Esophagus muscularis mucosa (tissue), 4 donors: Measurements from ENCODE around the gene PIBF1. TPM values are rescaled to one million over a fixed set of nuclear protein-coding genes. Genes with fewer than 3 reads are reported as not detected.

Experiments used
- DNase-seq: peaks from one replicate; pipeline ENCODE4 v3.0.0-alpha.2; 2017; ENCODE audit errors: extremely low spot score
- H3K27ac ChIP-seq, 4 donors: fragments of 200-600 bp; sonication (generic); replicated peaks in 1 of 4; 1 replicate in 3 of 4; 2 replicates in 1 of 4; pipeline ENCODE4 v1.5.1; 2016 to 2019; ENCODE audit warnings: mild to moderate bottlenecking in 1 of 4
- H3K27me3 ChIP-seq, 4 donors: fragments of 200-600 bp; sonication (generic); one replicate each; pipeline versions ENCODE4 v1.5.1 to v1.6.0; 2016 to 2019
- H3K36me3 ChIP-seq, 4 donors: fragments of 200-600 bp; sonication (generic); one replicate each; pipeline ENCODE4 v1.5.1; 2016 to 2019
- H3K4me1 ChIP-seq, 4 donors: fragments of 200-600 bp; sonication (generic); one replicate each; pipeline ENCODE4 v1.5.1; 2016 to 2019
- H3K4me3 ChIP-seq, 4 donors: fragments of 200-600 bp; sonication (generic); 1 replicate in 2 of 4; 2 replicates in 2 of 4; pipeline ENCODE4 v1.5.1; 2016 to 2019; ENCODE audit warnings: mild to moderate bottlenecking in 4 of 4, moderate library complexity in 1 of 4
- H3K9me3 ChIP-seq, 4 donors: fragments of 200-600 bp; sonication (generic); 1 replicate in 3 of 4; 2 replicates in 1 of 4; pipeline ENCODE4 v1.5.1; 2016 to 2019
- EP300 ChIP-seq: sonication (generic); formaldehyde crosslinking; IDR thresholded peaks from one replicate; pipeline ENCODE4 v1.6.1; 2017; ENCODE audit warnings: antibody characterized with exemption
- POLR2A ChIP-seq: fragments of 450-650 bp; IDR thresholded peaks from one replicate; pipeline ENCODE4 v1.6.1; 2017; ENCODE audit warnings: antibody characterized with exemption, moderate library complexity, mild to moderate bottlenecking, low read depth
- POLR2AphosphoS5 ChIP-seq, 2 donors: sonication (generic); formaldehyde crosslinking; IDR thresholded peaks; one replicate each; pipeline ENCODE4 v1.6.1; 2017; ENCODE audit warnings: antibody characterized with exemption in 2 of 2
- WGBS: methylation state at CpG from one replicate; pipeline ENCODE4 v1.1.5; 2018; 5-methylcytosine and 5-hydroxymethylcytosine counted together
- intact Hi-C: fragments of 100-400 bp; cut with DNase I; formaldehyde crosslinking; loops from one replicate; pipeline ENCODE4 v1.15.1; 2023
- total RNA-seq, 4 donors: library from RNA; depleted of rRNA; stranded (reverse); fragments of >200 nt; gene quantifications; one replicate each; pipeline versions ENCODE4 v1.1.0 to v1.2.1, GENCODE V29; 2016
- TF ChIP-seq, protein P1 (sequence below), 3 experiments: fragments of 200-600 bp in 2 of 3; fragments of 450-650 bp in 1 of 3; sonication (generic) in 2 of 3; IDR thresholded peaks; one replicate each; pipeline ENCODE4 v1.5.1; 2017 to 2019; ENCODE audit warnings: antibody characterized with exemption in 3 of 3, mild to moderate bottlenecking in 2 of 3, moderate library complexity in 1 of 3

PIBF1 gene
- total RNA-seq, 4 donors from 2014 or later, result 9.9 to 18.9 (median 13.3) TPM

DNA sequence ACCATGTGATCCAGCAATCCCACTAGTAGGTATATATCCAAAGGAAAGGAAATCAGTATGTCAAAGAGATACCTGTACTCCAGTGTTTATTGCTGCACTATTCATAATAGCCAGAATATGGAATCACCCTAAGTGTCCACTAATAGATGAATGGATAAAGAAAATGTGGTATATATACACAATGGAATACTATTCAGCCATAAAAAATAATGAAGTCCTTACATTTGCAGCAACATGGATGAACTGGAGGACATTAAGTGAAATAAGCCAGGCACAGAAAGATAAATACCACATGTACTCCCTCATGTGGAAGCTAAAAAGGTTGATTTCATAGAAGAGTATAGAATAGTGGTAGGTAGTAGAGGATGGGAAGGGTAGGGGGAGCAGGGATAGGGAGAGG lies 30.7 kb upstream of the PIBF1 start:
- Histone ChIP-seq H3K9me3 (no peaks in the 10 kb centered on the region), H3K36me3 (peaks cover 27 to 74% (median 53%) of the 10 kb centered on the region in 4 donors), H3K27ac (no peak overlapping the region), H3K27me3 (no peaks in the 10 kb centered on the region), H3K4me3 (no peak overlapping the region), H3K4me1 (no peaks in the 10 kb centered on the region)
- TF ChIP-seq POLR2AphosphoS5 (IDR thresholded peaks at IDR 0.05), result no peak
- no peak for TF ChIP-seq POLR2A
- TF ChIP-seq, protein P1, sequence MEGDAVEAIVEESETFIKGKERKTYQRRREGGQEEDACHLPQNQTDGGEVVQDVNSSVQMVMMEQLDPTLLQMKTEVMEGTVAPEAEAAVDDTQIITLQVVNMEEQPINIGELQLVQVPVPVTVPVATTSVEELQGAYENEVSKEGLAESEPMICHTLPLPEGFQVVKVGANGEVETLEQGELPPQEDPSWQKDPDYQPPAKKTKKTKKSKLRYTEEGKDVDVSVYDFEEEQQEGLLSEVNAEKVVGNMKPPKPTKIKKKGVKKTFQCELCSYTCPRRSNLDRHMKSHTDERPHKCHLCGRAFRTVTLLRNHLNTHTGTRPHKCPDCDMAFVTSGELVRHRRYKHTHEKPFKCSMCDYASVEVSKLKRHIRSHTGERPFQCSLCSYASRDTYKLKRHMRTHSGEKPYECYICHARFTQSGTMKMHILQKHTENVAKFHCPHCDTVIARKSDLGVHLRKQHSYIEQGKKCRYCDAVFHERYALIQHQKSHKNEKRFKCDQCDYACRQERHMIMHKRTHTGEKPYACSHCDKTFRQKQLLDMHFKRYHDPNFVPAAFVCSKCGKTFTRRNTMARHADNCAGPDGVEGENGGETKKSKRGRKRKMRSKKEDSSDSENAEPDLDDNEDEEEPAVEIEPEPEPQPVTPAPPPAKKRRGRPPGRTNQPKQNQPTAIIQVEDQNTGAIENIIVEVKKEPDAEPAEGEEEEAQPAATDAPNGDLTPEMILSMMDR (IDR thresholded peaks at IDR 0.05), result no peak
- TF ChIP-seq EP300, result no peak
- intact Hi-C loops, result no loop called here
- no peak for DNase-seq

DNA sequence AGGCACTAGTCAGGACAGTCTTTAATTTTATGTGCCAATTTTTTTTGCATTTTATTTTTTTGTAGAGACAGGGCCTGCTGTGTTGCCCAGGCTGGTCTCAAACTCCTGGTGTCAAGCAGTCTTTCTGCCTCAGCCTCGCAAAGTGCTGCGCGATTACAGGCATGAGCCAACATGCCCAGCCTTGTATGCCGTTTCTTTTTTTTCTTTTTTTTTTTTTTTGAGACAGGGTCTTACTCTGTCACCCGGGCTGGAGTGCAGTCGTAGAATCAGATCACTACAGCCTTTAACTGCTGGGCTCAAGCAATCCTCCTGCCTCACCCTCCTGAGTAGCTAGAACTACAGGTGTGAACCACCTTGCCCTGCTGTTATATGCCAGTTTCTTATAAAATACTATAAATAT lies 27.8 kb upstream of the PIBF1 start:
- no peak overlapping the region for H3K4me3 ChIP-seq
- intact Hi-C loops, result no loop called here
- WGBS, result 89% methylated on average over 6 of the region's 6 CpGs
- no peaks in the 10 kb centered on the region for H3K4me1 ChIP-seq
- no peaks in the 10 kb centered on the region for H3K27me3 ChIP-seq
- no peak for TF ChIP-seq POLR2AphosphoS5 (IDR thresholded peaks at IDR 0.05)
- TF ChIP-seq, protein P1 (IDR thresholded peaks at IDR 0.05), result no peak
- TF ChIP-seq EP300, result no peak
- TF ChIP-seq POLR2A, result no peak
- no peaks in the 10 kb centered on the region for H3K9me3 ChIP-seq
- no peak for DNase-seq
- H3K27ac ChIP-seq, result no peak overlapping the region
- H3K36me3 ChIP-seq, result peaks cover 43 to 84% (median 66%) of the 10 kb centered on the region in 4 donors

DNA sequence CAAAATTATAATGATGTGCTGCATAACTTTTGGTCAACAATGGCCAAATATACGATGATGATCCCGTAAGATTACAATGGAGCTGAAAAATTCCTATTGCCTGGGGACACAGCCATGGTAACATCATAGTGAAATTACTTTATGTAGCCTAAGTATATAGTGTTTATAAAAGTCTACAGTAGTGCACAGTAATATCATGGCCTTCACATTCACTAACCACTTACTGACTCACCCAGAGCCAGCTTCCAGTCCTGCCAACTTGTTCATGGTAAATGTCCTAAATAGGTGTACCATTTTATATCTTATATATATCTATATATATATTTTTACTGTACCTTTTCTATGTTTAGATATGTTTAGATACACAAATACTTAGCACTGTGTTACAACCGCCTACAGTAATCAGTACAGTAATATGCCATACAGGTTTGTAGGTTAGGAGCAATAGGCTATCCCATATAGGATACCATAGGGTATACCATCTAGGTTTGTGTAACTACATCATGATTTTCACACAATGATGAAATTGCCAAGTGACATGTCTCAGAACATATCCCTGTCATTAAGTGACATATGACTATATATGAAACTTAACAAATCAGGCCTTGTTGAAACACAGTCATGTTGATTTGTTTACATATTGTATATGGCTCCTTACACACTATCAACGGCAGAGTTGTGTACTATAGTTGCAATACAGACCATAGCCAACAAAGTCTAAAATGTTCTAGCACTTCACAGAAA lies 24.0 kb upstream of the PIBF1 start:
- intact Hi-C loops, result no loop called here
- H3K36me3 ChIP-seq, result peaks cover 74 to 100% (median 85%) of the 10 kb centered on the region in 4 donors

DNA sequence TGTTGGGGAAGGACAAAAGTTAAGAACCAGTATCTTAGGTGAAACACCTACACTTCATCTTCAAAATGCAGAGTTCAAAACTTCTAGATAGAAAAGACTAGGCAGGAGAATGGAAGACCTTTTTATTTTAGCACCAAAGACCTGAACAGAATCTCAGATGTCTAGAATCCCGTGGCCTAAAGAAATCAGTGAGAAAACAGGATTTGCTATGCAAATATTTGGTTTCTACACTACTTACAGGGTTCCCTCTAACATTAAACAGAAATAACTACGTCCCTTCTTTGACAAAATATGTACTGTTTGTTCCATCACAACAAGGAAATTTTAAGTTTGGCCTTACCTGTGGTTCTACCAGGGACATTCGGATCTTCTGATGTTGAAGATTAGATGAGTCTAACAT lies 21.7 kb upstream of the PIBF1 start:
- H3K27me3 ChIP-seq, result no peaks in the 10 kb centered on the region
- intact Hi-C loops, result no loop called here
- no peaks in the 10 kb centered on the region for H3K9me3 ChIP-seq
- TF ChIP-seq, protein P1 (IDR thresholded peaks at IDR 0.05), result no peak
- TF ChIP-seq POLR2AphosphoS5 (IDR thresholded peaks at IDR 0.05) (no peak), POLR2A (no peak), EP300 (no peak)
- H3K4me1 ChIP-seq, result peaks cover 0 to 12% (median 0%) of the 10 kb centered on the region in 4 donors
- no peak overlapping the region for H3K4me3 ChIP-seq
- peaks cover 74 to 100% (median 92%) of the 10 kb centered on the region in 4 donors for H3K36me3 ChIP-seq
- DNase-seq, result no peak
- WGBS, result 95% methylated on average over 3 of the region's 3 CpGs
- no peak overlapping the region for H3K27ac ChIP-seq

More for the DNA sequence above, 24.0 kb upstream of the PIBF1 start:
- no peak overlapping the region for H3K4me3 ChIP-seq
- peaks cover 0 to 1% (median 0%) of the 10 kb centered on the region in 4 donors for H3K4me1 ChIP-seq
- no peaks in the 10 kb centered on the region for H3K27me3 ChIP-seq
- TF ChIP-seq POLR2AphosphoS5 (IDR thresholded peaks at IDR 0.05) (no peak), EP300 (no peak)
- no peaks in the 10 kb centered on the region for H3K9me3 ChIP-seq
- no peak for DNase-seq
- no peak overlapping the region for H3K27ac ChIP-seq
- WGBS, result 74% methylated on average over 4 of the region's 4 CpGs

DNA sequence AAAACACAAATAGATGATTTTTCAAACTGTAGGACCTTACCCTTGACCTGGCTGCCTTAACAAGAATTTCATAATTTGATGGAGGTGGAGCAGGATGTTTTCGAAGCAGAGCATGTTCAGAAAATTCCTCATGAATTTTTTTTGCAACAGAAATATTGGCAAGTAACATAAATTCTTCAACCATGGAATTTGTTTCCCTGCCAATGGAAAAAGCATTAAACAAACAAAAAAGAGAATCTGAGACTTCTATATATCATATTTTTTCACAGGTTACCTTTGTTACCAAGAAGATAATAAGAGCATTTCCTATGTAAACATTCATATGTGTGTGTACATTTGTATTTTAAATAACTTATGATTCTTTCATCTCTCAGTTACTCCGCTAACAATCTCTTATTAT lies 18.5 kb upstream of the PIBF1 start:
- intact Hi-C loops, result no loop called here
- WGBS, result 60% methylated on average over 2 of the region's 2 CpGs
- TF ChIP-seq, protein P1 (IDR thresholded peaks at IDR 0.05), result no peak
- TF ChIP-seq POLR2A, result no peak
- TF ChIP-seq EP300, result no peak
- no peak for TF ChIP-seq POLR2AphosphoS5 (IDR thresholded peaks at IDR 0.05)
- H3K27me3 ChIP-seq, result no peaks in the 10 kb centered on the region
- peaks cover 0 to 12% (median 0%) of the 10 kb centered on the region in 4 donors for H3K4me1 ChIP-seq
- DNase-seq, result no peak
- H3K4me3 ChIP-seq, result no peak overlapping the region
- no peaks in the 10 kb centered on the region for H3K9me3 ChIP-seq
- H3K36me3 ChIP-seq, result peaks cover 82 to 100% (median 96%) of the 10 kb centered on the region in 4 donors
- peak overlapping the region in 2 of 4 donors; percentile 40 to 52 for H3K27ac ChIP-seq
